Smooth muscle cell of the pulmonary artery (primary cell): ENCODE measurements around the gene SLC6A16. TPM values are rescaled to one million over a fixed set of nuclear protein-coding genes. Genes with fewer than 3 reads are reported as not detected.

Experiments used
- total RNA-seq: library from RNA; depleted of rRNA; stranded (reverse); fragments of >200 nt; gene quantifications from 2 replicates; pipeline ENCODE4 v1.2.3, GENCODE V29; 2014

Gene SLC6A16
- total RNA-seq = 0.13 and 0.33 TPM in 2 replicates

GRCh38 chr19:49324801-49325576 lies at the start of gene SLC6A16:
Gene SLC6A16 (minus strand): TSS chr19:49325191. CDS start chr19:49311347, 13,844 bp downstream.

GRCh38 chr19:49363268-49364082 lies 38.5 kb upstream of the SLC6A16 start, which contains the start of gene DKKL1:
Gene DKKL1 (plus strand): TSS chr19:49363877. CDS start chr19:49363999, 122 bp downstream.

GRCh38 chr19:49362048-49362928 lies 37.3 kb upstream of the SLC6A16 start, which contains the start of gene TEAD2:
Gene TEAD2 (minus strand): TSS chr19:49362416. CDS start chr19:49360075, 2,341 bp downstream.

GRCh38 chr19:49335071-49335783 lies 10.2 kb upstream of the SLC6A16 start, which contains the start of gene CD37:
Gene CD37 (plus strand): TSS chr19:49335406. CDS start chr19:49335541, 135 bp downstream.

Other genes with a start within 250 kb of the SLC6A16 start
- 159 and 170 TPM in 2 replicates for gene SNRNP70, start 239.7 kb downstream of the SLC6A16 start, total RNA-seq
- gene LIN7B, start 210.8 kb downstream of the SLC6A16 start, total RNA-seq = 7.5 and 12.6 TPM in 2 replicates
- gene C19orf73, start 206.0 kb downstream of the SLC6A16 start, total RNA-seq = 0.26 and 0.36 TPM in 2 replicates
- gene PPFIA3, start 205.6 kb downstream of the SLC6A16 start, total RNA-seq = 2.6 and 2.7 TPM in 2 replicates
- 0.53 and 0.65 TPM in 2 replicates for gene HRC, start 169.8 kb downstream of the SLC6A16 start, total RNA-seq
- gene TRPM4, start 167.4 kb downstream of the SLC6A16 start, total RNA-seq = 27.5 and 30.3 TPM in 2 replicates
- gene CD37, start 10.2 kb upstream of the SLC6A16 start, total RNA-seq = not detected in 2 replicates
- gene TEAD2, start 37.2 kb upstream of the SLC6A16 start, total RNA-seq = 13.2 and 16.0 TPM in 2 replicates
- not detected in 2 replicates for gene DKKL1, start 38.7 kb upstream of the SLC6A16 start, total RNA-seq
- not detected in 2 replicates for gene KASH5, start 63.1 kb upstream of the SLC6A16 start, total RNA-seq
- gene PTH2, start 98.2 kb upstream of the SLC6A16 start, total RNA-seq = not detected in 2 replicates
- not detected in 2 replicates for gene GFY, start 100.2 kb upstream of the SLC6A16 start, total RNA-seq
- gene SLC17A7, start 116.3 kb upstream of the SLC6A16 start, total RNA-seq = 0.17 and 0.20 TPM in 2 replicates
- 73.1 and 91.4 TPM in 2 replicates for gene PIH1D1, start 126.6 kb upstream of the SLC6A16 start, total RNA-seq
- gene ALDH16A1, start 128.0 kb upstream of the SLC6A16 start, total RNA-seq = 18.3 and 19.8 TPM in 2 replicates
- gene FLT3LG, start 149.0 kb upstream of the SLC6A16 start, total RNA-seq = 2.3 and 3.5 TPM in 2 replicates
- 1,440 and 2,433 TPM in 2 replicates for gene RPL13A, start 162.4 kb upstream of the SLC6A16 start, total RNA-seq
- 1,074 and 1,489 TPM in 2 replicates for gene RPS11, start 171.2 kb upstream of the SLC6A16 start, total RNA-seq
- 66.7 and 86.0 TPM in 2 replicates for gene FCGRT, start 187.5 kb upstream of the SLC6A16 start, total RNA-seq
- gene RCN3, start 202.8 kb upstream of the SLC6A16 start, total RNA-seq = 339 and 441 TPM in 2 replicates